Osteoblast (primary cell): Measurements from ENCODE around the gene IQSEC2. TPM values are rescaled to one million over a fixed set of nuclear protein-coding genes. Genes with fewer than 3 reads are reported as not detected.

ENCODE experiments used
- DNase-seq: peaks from one replicate; pipeline ENCODE4 v3.0.0; 2011; ENCODE audit warnings: low spot score, mixed read lengths; ENCODE audit not compliant: insufficient read length; ENCODE audit errors: missing footprints
- H2AFZ ChIP-seq: 2 replicates; pipeline ENCODE4 v1.6.0; 2011; ENCODE audit warnings: mild to moderate bottlenecking, low read length
- H3K27ac ChIP-seq: 2 replicates; pipeline ENCODE4 v1.5.1; 2011; ENCODE audit warnings: mild to moderate bottlenecking, low read depth, low read length, moderate library complexity
- H3K27me3 ChIP-seq: 2 replicates; pipeline ENCODE4 v1.6.0; 2012; ENCODE audit warnings: mild to moderate bottlenecking, control low read depth, inconsistent platforms, low read length, moderate library complexity; ENCODE audit not compliant: insufficient read depth
- H3K36me3 ChIP-seq: 2 replicates; pipeline ENCODE4 v1.5.1; 2011; ENCODE audit warnings: mild to moderate bottlenecking, low read length, control low read depth, moderate library complexity; ENCODE audit not compliant: insufficient read depth
- H3K4me1 ChIP-seq: 2 replicates; pipeline ENCODE4 v1.5.1; 2011; ENCODE audit warnings: mild to moderate bottlenecking, low read length, control low read depth, moderate library complexity; ENCODE audit not compliant: insufficient read depth
- H3K4me2 ChIP-seq: 2 replicates; pipeline ENCODE4 v1.6.0; 2011; ENCODE audit warnings: mild to moderate bottlenecking, low read length; ENCODE audit not compliant: insufficient read depth
- H3K4me3 ChIP-seq: fragments of 200-600 bp; sonication (generic); 3 replicates; pipeline ENCODE4 v1.5.1; 2012; ENCODE audit warnings: mild to moderate bottlenecking, low read length, inconsistent platforms; ENCODE audit not compliant: insufficient read depth
- H3K79me2 ChIP-seq: 2 replicates; pipeline ENCODE4 v1.6.0; 2012; ENCODE audit warnings: mild to moderate bottlenecking, low read length, control low read depth, inconsistent platforms; ENCODE audit not compliant: insufficient read depth
- H3K9me3 ChIP-seq: 2 replicates; pipeline ENCODE4 v1.5.1; 2011; ENCODE audit warnings: low read depth, low read length, control low read depth
- H4K20me1 ChIP-seq: 2 replicates; pipeline ENCODE4 v1.6.0; 2012; ENCODE audit warnings: mild to moderate bottlenecking, low read length, control low read depth; ENCODE audit not compliant: insufficient read depth
- total RNA-seq: library from RNA; depleted of rRNA; stranded (reverse); fragments of >200 nt; gene quantifications from 2 replicates; pipeline ENCODE4 v1.2.3, GENCODE V29; 2012
- TF ChIP-seq, protein P1 (sequence below): IDR thresholded peaks from 2 replicates; pipeline ENCODE4 v1.5.1; 2011; ENCODE audit warnings: mild to moderate bottlenecking, low read depth, low read length, moderate library complexity; ENCODE audit errors: extremely low read depth

Gene IQSEC2
- total RNA-seq, 1 donor: 10.1 TPM

DNA sequence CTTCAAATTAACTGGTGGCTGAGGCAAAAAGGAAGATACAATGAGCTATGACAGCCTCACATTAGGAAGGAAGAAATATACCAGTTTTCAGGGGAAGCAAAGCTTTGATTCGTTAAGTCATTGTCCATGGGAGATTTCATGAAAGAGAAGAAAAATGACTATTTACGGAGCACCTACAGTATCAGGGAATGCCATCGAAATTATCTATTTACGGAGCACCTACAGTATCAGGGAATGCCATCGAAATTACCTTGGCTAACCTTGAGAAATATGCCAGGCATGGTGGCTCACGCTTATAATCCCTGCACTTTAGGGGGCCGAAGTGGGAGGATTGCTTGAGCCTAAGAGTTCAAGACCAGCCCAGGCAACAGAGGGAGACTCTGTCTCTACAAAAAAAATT is 28.5 kb upstream of the IQSEC2 start:
- Histone ChIP-seq H3K27me3 (peaks cover 4% of the 10 kb centered on the region), H3K27ac (no peak overlapping the region), H3K4me1 (peaks cover 23% of the 10 kb centered on the region), H3K79me2 (no peaks in the 10 kb centered on the region), H3K4me2 (no peak overlapping the region), H3K36me3 (no peaks in the 10 kb centered on the region), H3K4me3 (no peak overlapping the region), H3K9me3 (no peaks in the 10 kb centered on the region), H4K20me1 (peaks cover 8% of the 10 kb centered on the region), H2AFZ (no peak overlapping the region)
- no peak for DNase-seq
- TF ChIP-seq, protein P1, sequence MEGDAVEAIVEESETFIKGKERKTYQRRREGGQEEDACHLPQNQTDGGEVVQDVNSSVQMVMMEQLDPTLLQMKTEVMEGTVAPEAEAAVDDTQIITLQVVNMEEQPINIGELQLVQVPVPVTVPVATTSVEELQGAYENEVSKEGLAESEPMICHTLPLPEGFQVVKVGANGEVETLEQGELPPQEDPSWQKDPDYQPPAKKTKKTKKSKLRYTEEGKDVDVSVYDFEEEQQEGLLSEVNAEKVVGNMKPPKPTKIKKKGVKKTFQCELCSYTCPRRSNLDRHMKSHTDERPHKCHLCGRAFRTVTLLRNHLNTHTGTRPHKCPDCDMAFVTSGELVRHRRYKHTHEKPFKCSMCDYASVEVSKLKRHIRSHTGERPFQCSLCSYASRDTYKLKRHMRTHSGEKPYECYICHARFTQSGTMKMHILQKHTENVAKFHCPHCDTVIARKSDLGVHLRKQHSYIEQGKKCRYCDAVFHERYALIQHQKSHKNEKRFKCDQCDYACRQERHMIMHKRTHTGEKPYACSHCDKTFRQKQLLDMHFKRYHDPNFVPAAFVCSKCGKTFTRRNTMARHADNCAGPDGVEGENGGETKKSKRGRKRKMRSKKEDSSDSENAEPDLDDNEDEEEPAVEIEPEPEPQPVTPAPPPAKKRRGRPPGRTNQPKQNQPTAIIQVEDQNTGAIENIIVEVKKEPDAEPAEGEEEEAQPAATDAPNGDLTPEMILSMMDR: no peak

DNA sequence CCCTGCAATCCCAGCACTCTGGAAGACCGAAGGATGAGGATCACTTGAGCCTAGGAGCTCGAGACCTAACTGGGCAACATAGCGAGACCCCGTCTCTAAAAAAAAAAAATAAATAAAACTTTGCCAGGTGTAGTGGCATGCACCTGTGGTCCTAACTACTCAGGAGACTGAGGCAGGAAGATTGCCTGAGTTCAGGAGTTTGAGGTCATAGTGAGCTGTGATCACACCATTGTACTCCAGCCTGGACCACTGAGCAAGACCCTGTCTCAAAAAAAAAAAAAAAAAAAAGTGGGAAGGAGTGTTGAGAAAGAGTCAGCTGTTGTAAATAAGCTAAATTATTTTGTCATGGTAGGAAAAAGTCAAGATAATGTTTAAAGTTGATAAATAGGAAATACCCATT is 27.5 kb upstream of the IQSEC2 start:
- H2AFZ ChIP-seq: no peak overlapping the region
- no peaks in the 10 kb centered on the region for H3K79me2 ChIP-seq
- TF ChIP-seq, protein P1: no peak
- H3K27ac ChIP-seq: no peak overlapping the region
- H3K36me3 ChIP-seq: no peaks in the 10 kb centered on the region
- H3K4me3 ChIP-seq: no peak overlapping the region
- no peaks in the 10 kb centered on the region for H3K9me3 ChIP-seq
- no peak overlapping the region for H3K4me2 ChIP-seq
- H3K4me1 ChIP-seq: peaks cover 23% of the 10 kb centered on the region
- H4K20me1 ChIP-seq: peaks cover 5% of the 10 kb centered on the region
- H3K27me3 ChIP-seq: peaks cover 8% of the 10 kb centered on the region
- DNase-seq: no peak

DNA sequence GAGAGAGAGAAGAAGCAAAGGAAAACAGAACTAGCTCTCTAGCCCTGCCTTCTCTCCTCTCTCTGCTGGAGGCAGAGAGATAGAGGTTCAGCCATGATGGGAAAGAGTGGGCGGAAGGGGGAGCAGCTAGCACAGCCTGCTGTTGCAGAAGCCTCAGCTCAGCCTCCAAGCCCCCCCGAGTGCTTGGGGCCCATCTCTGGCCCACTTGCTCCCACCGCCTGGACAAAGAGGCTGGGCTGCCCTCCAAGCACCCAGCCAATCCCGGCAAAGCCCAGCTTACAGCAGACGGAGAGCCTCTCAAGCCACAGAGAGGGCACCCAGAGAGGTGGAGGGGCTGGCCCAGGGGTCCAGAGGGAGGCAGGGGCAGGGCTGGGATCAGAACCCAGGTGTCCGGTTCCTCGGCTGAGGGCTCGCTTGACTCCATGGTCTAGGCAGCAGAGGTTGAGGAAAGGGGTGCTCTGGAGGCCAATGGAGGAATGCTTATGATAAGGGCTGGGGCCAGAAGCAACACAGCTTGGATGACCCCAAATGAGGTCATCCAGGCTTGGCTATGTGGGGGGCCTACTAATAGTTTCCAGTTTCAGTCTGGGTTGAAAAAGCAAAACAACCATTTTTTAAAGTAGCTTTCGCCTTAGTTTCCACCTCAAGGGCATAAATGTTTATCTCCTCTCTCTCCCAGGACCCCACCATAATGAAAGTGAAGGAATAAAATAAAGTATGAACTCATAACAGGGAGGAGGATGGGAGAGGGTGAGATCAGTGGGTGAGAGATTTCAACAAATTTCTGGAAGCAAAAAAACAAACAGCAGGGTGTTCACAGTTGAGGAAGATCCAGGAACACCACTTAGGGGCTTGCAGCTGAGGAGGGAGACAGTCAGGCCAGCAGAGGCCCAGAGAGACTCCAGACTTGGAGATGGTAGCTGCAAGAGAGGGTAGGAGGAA is 24.9 kb upstream of the IQSEC2 start:
- no peak for DNase-seq
- Histone ChIP-seq H4K20me1 (peaks cover 5% of the 10 kb centered on the region), H3K27me3 (peaks cover 8% of the 10 kb centered on the region), H3K27ac (no peak overlapping the region), H3K4me3 (no peak overlapping the region), H3K9me3 (no peaks in the 10 kb centered on the region), H3K4me1 (peaks cover 11% of the 10 kb centered on the region), H3K79me2 (no peaks in the 10 kb centered on the region), H3K36me3 (no peaks in the 10 kb centered on the region), H3K4me2 (no peak overlapping the region), H2AFZ (no peak overlapping the region)
- TF ChIP-seq, protein P1: no peak

DNA sequence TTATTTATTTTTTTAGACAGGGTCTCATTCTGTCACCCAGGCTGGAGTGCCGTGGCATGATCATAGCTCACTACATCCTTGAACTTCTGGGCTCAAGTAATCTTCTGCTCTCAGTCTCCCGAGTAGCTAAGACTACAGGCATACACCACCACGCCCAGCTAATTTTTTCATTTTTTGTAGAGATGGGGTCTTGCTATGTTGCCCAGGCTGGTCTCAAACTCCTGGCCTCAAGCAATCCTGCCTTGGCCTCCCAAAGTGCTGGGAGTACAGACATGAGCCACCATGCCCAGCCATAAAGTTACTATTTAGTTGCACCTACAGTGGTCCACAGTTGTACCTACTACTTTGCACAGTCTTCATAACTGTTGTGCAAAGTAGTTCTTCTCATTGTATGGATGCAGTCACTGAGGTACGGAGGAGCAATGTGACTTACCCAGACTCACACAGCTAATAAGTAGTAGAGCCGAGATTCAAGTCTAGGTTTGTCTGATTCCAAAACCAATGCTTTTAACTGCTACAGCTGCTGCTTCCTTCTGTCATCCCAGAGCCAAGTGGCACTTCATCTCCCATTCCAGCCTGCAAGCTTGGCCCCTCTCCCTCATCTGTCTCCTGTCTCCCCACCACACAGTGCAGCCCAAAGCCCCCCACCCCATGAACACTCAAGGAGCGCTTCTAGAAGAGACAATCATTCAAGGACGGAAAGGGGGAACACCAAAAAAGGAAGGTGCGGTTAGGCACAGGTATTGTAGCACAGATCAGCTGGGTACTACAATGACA is 24.0 kb upstream of the IQSEC2 start:
- DNase-seq: no peak
- no peaks in the 10 kb centered on the region for H3K9me3 ChIP-seq
- peaks cover 5% of the 10 kb centered on the region for H4K20me1 ChIP-seq
- no peaks in the 10 kb centered on the region for H3K36me3 ChIP-seq
- peaks cover 11% of the 10 kb centered on the region for H3K27me3 ChIP-seq
- H2AFZ ChIP-seq: no peak overlapping the region
- no peak overlapping the region for H3K27ac ChIP-seq
- peaks cover 11% of the 10 kb centered on the region for H3K4me1 ChIP-seq
- H3K4me2 ChIP-seq: no peak overlapping the region
- TF ChIP-seq, protein P1: no peak
- no peaks in the 10 kb centered on the region for H3K79me2 ChIP-seq
- no peak overlapping the region for H3K4me3 ChIP-seq
